GM18861 (cell line): ENCODE results near the gene SPOCK1.
"Not testable (repeated sequence)": the region's sequence is repeated elsewhere in the genome, so short reads cannot be mapped to it uniquely, and the experiment has no call there.

Experiments used
- ATAC-seq: cut with Tn5 transposase; IDR thresholded peaks from one replicate; pipeline ENCODE4 v1.9.1; 2021; ENCODE audit not compliant: unreplicated experiment

SPOCK1 gene

GRCh38 chr5:136985785-136986475, 513.2 kb downstream of the SPOCK1 start:
- ATAC-seq = no peak

GRCh38 chr5:136984772-136985446, 514.2 kb downstream of the SPOCK1 start:
- no peak for ATAC-seq

GRCh38 chr5:136981936-136982335, 517.2 kb downstream of the SPOCK1 start:
- no peak for ATAC-seq

- no peak for ATAC-seq
Measured at GRCh38 chr5:136979131-136979530, 520.0 kb downstream of the SPOCK1 start.

GRCh38 chr5:136963504-136963903, 535.6 kb downstream of the SPOCK1 start:
- ATAC-seq = no peak

- no peak for ATAC-seq
Measured at GRCh38 chr5:136957428-136957827, 541.7 kb downstream of the SPOCK1 start.

- ATAC-seq = not testable (repeated sequence)
Measured at GRCh38 chr5:136954142-136954541, 545.0 kb downstream of the SPOCK1 start.

- ATAC-seq = not testable (repeated sequence)
Measured at GRCh38 chr5:136953346-136954069, 545.6 kb downstream of the SPOCK1 start.

- no peak for ATAC-seq
Measured at GRCh38 chr5:136927571-136927970, 571.6 kb downstream of the SPOCK1 start.

- ATAC-seq = no peak
Measured at GRCh38 chr5:136926073-136926472, 573.1 kb downstream of the SPOCK1 start.
